ENCODE data around the gene CYSLTR2.

DNA sequence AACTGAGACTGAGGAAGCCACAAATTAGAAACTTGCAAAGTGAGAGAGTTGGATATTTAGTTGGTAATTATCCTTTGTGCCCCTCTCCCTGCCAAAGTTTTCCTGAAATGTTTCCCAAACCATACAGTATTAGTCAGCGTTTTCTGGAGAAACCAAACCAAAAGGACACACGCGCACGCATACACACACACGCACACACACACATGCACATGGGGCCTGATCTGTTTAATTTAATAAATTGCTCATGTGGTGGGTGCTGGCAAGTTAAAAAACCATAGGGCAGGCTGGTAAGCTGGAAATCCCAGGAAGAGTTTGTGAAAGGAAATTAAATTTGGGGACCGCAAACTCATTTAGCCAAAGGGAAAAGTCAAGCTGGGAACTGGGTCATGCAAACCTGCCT lies 11.7 kb upstream of the CYSLTR2 start:
- no peak for TF ChIP-seq POLR2A (IDR thresholded peaks at IDR 0.05; ENCODE audit: extremely low read depth, insufficient read length)
- TF ChIP-seq, protein P1, sequence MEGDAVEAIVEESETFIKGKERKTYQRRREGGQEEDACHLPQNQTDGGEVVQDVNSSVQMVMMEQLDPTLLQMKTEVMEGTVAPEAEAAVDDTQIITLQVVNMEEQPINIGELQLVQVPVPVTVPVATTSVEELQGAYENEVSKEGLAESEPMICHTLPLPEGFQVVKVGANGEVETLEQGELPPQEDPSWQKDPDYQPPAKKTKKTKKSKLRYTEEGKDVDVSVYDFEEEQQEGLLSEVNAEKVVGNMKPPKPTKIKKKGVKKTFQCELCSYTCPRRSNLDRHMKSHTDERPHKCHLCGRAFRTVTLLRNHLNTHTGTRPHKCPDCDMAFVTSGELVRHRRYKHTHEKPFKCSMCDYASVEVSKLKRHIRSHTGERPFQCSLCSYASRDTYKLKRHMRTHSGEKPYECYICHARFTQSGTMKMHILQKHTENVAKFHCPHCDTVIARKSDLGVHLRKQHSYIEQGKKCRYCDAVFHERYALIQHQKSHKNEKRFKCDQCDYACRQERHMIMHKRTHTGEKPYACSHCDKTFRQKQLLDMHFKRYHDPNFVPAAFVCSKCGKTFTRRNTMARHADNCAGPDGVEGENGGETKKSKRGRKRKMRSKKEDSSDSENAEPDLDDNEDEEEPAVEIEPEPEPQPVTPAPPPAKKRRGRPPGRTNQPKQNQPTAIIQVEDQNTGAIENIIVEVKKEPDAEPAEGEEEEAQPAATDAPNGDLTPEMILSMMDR (IDR thresholded peaks at IDR 0.05; ENCODE audit: low read depth, low read length) = no peak
- TF ChIP-seq, protein P2, sequence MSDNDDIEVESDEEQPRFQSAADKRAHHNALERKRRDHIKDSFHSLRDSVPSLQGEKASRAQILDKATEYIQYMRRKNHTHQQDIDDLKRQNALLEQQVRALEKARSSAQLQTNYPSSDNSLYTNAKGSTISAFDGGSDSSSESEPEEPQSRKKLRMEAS (IDR thresholded peaks at IDR 0.05; ENCODE audit: low read depth, low read length) = no peak

All from NB4 (cell line).